Measurements from ENCODE around the gene CSK.

CSK gene

GRCh38 chr15:74847432-74847831, 65.6 kb downstream of the CSK start:
- TF ChIP-seq SIN3A (IDR thresholded peaks at IDR 0.05; ENCODE audit: borderline replicate concordance, insufficient read depth, low read length) (no peak), REST (IDR thresholded peaks at IDR 0.05; ENCODE audit: insufficient read depth in 1 of 2, low read depth in 2 of 2, low read length in 2 of 2) (no peak), POLR2AphosphoS5 (IDR thresholded peaks at IDR 0.05; ENCODE audit: low read depth, low read length) (no peak), FOXP2 (optimal IDR thresholded peaks at IDR 0.05; ENCODE audit: borderline replicate concordance, extremely low read depth, extremely low read length, insufficient read depth) (no peak), TAF1 (IDR thresholded peaks at IDR 0.05; ENCODE audit: borderline replicate concordance, insufficient read depth, low read length) (no peak)

DNA sequence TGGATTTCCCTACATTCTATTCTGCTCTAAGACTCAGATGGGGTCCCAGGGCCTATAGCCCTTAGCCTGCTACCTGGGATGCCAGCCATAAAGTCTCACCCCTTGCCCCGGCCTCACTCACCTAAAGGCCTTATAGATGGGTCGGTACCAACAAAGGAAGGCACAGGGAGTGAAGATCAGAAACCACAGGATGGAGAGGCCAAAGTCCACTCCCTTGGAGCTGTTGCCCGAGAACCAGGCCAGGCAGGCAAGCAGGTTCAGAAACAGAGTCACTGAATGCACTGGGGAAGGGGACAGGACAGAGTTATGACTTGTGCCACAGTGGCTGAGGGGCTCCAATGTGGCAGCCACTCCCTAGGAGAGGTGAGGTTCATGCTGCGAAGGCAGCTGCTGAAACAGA, 68.5 kb downstream of the CSK start:
- TF ChIP-seq TAF1 (IDR thresholded peaks at IDR 0.05; ENCODE audit: borderline replicate concordance, insufficient read depth, low read length) (no peak), POLR2AphosphoS5 (IDR thresholded peaks at IDR 0.05; ENCODE audit: low read depth, low read length) (no peak), SIN3A (IDR thresholded peaks at IDR 0.05; ENCODE audit: borderline replicate concordance, insufficient read depth, low read length) (no peak), REST (IDR thresholded peaks at IDR 0.05; ENCODE audit: insufficient read depth in 1 of 2, low read depth in 2 of 2, low read length in 2 of 2) (no peak), FOXP2 (optimal IDR thresholded peaks at IDR 0.05; ENCODE audit: borderline replicate concordance, extremely low read depth, extremely low read length, insufficient read depth) (no peak)

DNA sequence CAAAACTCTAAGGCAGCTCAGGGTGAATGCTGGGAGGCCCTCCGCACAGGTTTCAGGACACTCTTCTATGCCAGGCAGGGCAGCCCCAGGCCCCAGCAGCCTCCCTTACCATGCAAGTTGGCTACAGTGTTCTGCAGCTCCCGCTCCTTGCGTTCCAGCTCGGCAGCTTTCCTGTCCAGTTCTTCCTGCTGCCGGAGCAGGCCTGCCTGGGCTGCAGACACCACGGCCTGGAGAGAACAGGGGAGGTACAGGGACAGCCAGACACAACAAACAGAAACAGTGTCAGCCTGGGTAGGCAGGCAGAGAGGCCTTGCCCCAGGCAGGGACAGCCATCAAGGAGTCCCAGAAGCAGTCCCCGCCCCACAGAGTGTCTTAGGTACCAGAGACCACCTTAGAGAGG, 70.1 kb downstream of the CSK start:
- TF ChIP-seq SIN3A (IDR thresholded peaks at IDR 0.05; ENCODE audit: borderline replicate concordance, insufficient read depth, low read length) (no peak), TAF1 (IDR thresholded peaks at IDR 0.05; ENCODE audit: borderline replicate concordance, insufficient read depth, low read length) (no peak), POLR2AphosphoS5 (IDR thresholded peaks at IDR 0.05; ENCODE audit: low read depth, low read length) (no peak), REST (IDR thresholded peaks at IDR 0.05; ENCODE audit: insufficient read depth in 1 of 2, low read depth in 2 of 2, low read length in 2 of 2) (no peak), FOXP2 (optimal IDR thresholded peaks at IDR 0.05; ENCODE audit: borderline replicate concordance, extremely low read depth, extremely low read length, insufficient read depth) (no peak)

All from PFSK-1 (cell line).